ENCODE data around the gene NDUFAF8. TPM values are rescaled to one million over a fixed set of nuclear protein-coding genes. Genes with fewer than 3 reads are reported as not detected.
A peak's percentile ranks its signal among the peaks of the same experiment; 100 is the strongest.

NDUFAF8 gene
- total RNA-seq, 1 donor from 2014 or later: 38.9 TPM

- Mint-ChIP-seq H3K9me3 (ENCODE audit: unreplicated experiment) (no peaks in the 10 kb centered on the region), H3K27ac (ENCODE audit: unreplicated experiment) (no peak overlapping the region), H3K27me3 (ENCODE audit: unreplicated experiment) (no peaks in the 10 kb centered on the region), H3K36me3 (ENCODE audit: unreplicated experiment) (peaks cover 31% of the 10 kb centered on the region), H3K4me3 (ENCODE audit: unreplicated experiment) (no peak overlapping the region), H3K4me1 (ENCODE audit: unreplicated experiment) (no peaks in the 10 kb centered on the region)
- no peak for TF ChIP-seq CTCF (IDR thresholded peaks at IDR 0.05)
- no peak for DNase-seq (ENCODE audit: extremely low spot score, unreplicated experiment)
Measured at GRCh38 chr17:81279278-81280275, 40.5 kb downstream of the NDUFAF8 start.

GRCh38 chr17:81280571-81280970 lies 41.5 kb downstream of the NDUFAF8 start:
- TF ChIP-seq CTCF (IDR thresholded peaks at IDR 0.05): no peak
- Mint-ChIP-seq H3K27me3 (ENCODE audit: unreplicated experiment) (no peaks in the 10 kb centered on the region), H3K4me3 (ENCODE audit: unreplicated experiment) (no peak overlapping the region), H3K36me3 (ENCODE audit: unreplicated experiment) (peaks cover 31% of the 10 kb centered on the region), H3K4me1 (ENCODE audit: unreplicated experiment) (peaks cover 9% of the 10 kb centered on the region), H3K27ac (ENCODE audit: unreplicated experiment) (no peak overlapping the region), H3K9me3 (ENCODE audit: unreplicated experiment) (no peaks in the 10 kb centered on the region)
- DNase-seq (ENCODE audit: extremely low spot score, unreplicated experiment): no peak

- Mint-ChIP-seq H3K9me3 (ENCODE audit: unreplicated experiment) (no peaks in the 10 kb centered on the region), H3K4me3 (ENCODE audit: unreplicated experiment) (no peak overlapping the region), H3K27me3 (ENCODE audit: unreplicated experiment) (no peaks in the 10 kb centered on the region), H3K36me3 (ENCODE audit: unreplicated experiment) (peaks cover 18% of the 10 kb centered on the region), H3K27ac (ENCODE audit: unreplicated experiment) (no peak overlapping the region), H3K4me1 (ENCODE audit: unreplicated experiment) (peaks cover 16% of the 10 kb centered on the region)
- TF ChIP-seq CTCF (IDR thresholded peaks at IDR 0.05): no peak
- DNase-seq (ENCODE audit: extremely low spot score, unreplicated experiment): no peak
Measured at GRCh38 chr17:81282141-81282540, 43.0 kb downstream of the NDUFAF8 start.

GRCh38 chr17:81282876-81283275 lies 43.8 kb downstream of the NDUFAF8 start:
- no peaks in the 10 kb centered on the region for H3K27me3 Mint-ChIP-seq (ENCODE audit: unreplicated experiment)
- no peak overlapping the region for H3K27ac Mint-ChIP-seq (ENCODE audit: unreplicated experiment)
- H3K9me3 Mint-ChIP-seq (ENCODE audit: unreplicated experiment): no peaks in the 10 kb centered on the region
- peaks cover 16% of the 10 kb centered on the region for H3K4me1 Mint-ChIP-seq (ENCODE audit: unreplicated experiment)
- peaks cover 12% of the 10 kb centered on the region for H3K36me3 Mint-ChIP-seq (ENCODE audit: unreplicated experiment)
- DNase-seq (ENCODE audit: extremely low spot score, unreplicated experiment): no peak
- TF ChIP-seq CTCF (IDR thresholded peaks at IDR 0.05): no peak
- H3K4me3 Mint-ChIP-seq (ENCODE audit: unreplicated experiment): no peak overlapping the region

- Mint-ChIP-seq H3K27ac (ENCODE audit: unreplicated experiment) (peak overlapping the region; percentile 80), H3K27me3 (ENCODE audit: unreplicated experiment) (no peaks in the 10 kb centered on the region), H3K9me3 (ENCODE audit: unreplicated experiment) (no peaks in the 10 kb centered on the region), H3K4me3 (ENCODE audit: unreplicated experiment) (peak overlapping the region; percentile 50), H3K4me1 (ENCODE audit: unreplicated experiment) (peaks cover 16% of the 10 kb centered on the region), H3K36me3 (ENCODE audit: unreplicated experiment) (peaks cover 7% of the 10 kb centered on the region)
- no peak for DNase-seq (ENCODE audit: extremely low spot score, unreplicated experiment)
- TF ChIP-seq CTCF (IDR thresholded peaks at IDR 0.05): no peak
Measured at GRCh38 chr17:81285179-81285878, 46.2 kb downstream of the NDUFAF8 start.
